HG03196 (cell line): ENCODE measurements around the gene DNAL4.
A peak's percentile ranks its signal among the peaks of the same experiment; 100 is the strongest.

Source experiments
- ATAC-seq: cut with Tn5 transposase; IDR thresholded peaks from one replicate; pipeline ENCODE4 v1.9.1; 2021; ENCODE audit not compliant: unreplicated experiment

Gene DNAL4

GRCh38 chr22:38793721-38794466, at the start of gene DNAL4:
Gene DNAL4 (minus strand): TSS chr22:38794143. CDS start chr22:38782731, 11,412 bp downstream.
- ATAC-seq: peak; percentile 91

GRCh38 chr22:38843201-38843656, 49.3 kb upstream of the DNAL4 start:
- no peak for ATAC-seq

GRCh38 chr22:38842512-38843200, 48.7 kb upstream of the DNAL4 start:
- no peak for ATAC-seq

- ATAC-seq: no peak
Observed at GRCh38 chr22:38841635-38842034, 47.7 kb upstream of the DNAL4 start.

GRCh38 chr22:38841211-38841610, 47.3 kb upstream of the DNAL4 start:
- ATAC-seq: no peak

GRCh38 chr22:38840129-38840528, 46.2 kb upstream of the DNAL4 start:
- ATAC-seq: no peak

GRCh38 chr22:38839686-38840085, 45.7 kb upstream of the DNAL4 start:
- ATAC-seq: no peak

- no peak for ATAC-seq
Observed at GRCh38 chr22:38837414-38837928, 43.5 kb upstream of the DNAL4 start.

- ATAC-seq: no peak
Observed at GRCh38 chr22:38835888-38836301, 42.0 kb upstream of the DNAL4 start.

- ATAC-seq: no peak
Observed at GRCh38 chr22:38834991-38835390, 41.0 kb upstream of the DNAL4 start.

- ATAC-seq: no peak
Observed at GRCh38 chr22:38834215-38834953, 40.4 kb upstream of the DNAL4 start.

- ATAC-seq: no peak
Observed at GRCh38 chr22:38833061-38833460, 39.1 kb upstream of the DNAL4 start.

- ATAC-seq: no peak
Observed at GRCh38 chr22:38832005-38832978, 38.3 kb upstream of the DNAL4 start.

- no peak for ATAC-seq
Observed at GRCh38 chr22:38831166-38831945, 37.4 kb upstream of the DNAL4 start.

- no peak for ATAC-seq
Observed at GRCh38 chr22:38830845-38831108, 36.8 kb upstream of the DNAL4 start.

GRCh38 chr22:38830026-38830844, 36.3 kb upstream of the DNAL4 start:
- ATAC-seq: no peak

- ATAC-seq: no peak
Observed at GRCh38 chr22:38829485-38829884, 35.5 kb upstream of the DNAL4 start.

- no peak for ATAC-seq
Observed at GRCh38 chr22:38828616-38829205, 34.8 kb upstream of the DNAL4 start.

- ATAC-seq: no peak
Observed at GRCh38 chr22:38828191-38828590, 34.2 kb upstream of the DNAL4 start.
